GM19438 (cell line): ENCODE data around the gene RAD50.
A peak's percentile ranks its signal among the peaks of the same experiment; 100 is the strongest.
"Not testable (repeated sequence)": the region's sequence is repeated elsewhere in the genome, so short reads cannot be mapped to it uniquely, and the experiment has no call there.

ENCODE experiments used
- ATAC-seq: cut with Tn5 transposase; IDR thresholded peaks from one replicate; pipeline ENCODE4 v1.9.1; 2021; ENCODE audit warnings: low read depth; ENCODE audit not compliant: unreplicated experiment

Gene RAD50

DNA sequence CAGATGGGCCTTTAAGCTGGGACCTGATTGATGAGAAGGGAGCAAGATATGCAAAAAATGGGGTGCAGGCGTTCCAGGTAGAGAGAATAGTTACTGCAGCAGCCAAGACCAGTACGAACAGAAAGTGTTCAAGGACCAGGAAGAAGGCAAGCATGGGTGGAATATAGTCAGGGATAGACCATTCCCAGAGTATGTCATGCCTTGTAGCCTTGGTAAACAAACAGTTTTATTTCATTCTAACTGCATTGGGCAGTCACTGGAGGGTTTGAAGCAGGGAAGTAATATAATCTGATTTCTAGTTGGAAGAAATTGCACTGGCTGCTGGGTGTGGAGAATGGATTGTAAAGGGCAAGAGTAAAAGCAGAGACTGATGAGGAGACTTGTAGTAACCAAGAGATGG, 70.7 kb downstream of the RAD50 start:
- no peak for ATAC-seq

DNA sequence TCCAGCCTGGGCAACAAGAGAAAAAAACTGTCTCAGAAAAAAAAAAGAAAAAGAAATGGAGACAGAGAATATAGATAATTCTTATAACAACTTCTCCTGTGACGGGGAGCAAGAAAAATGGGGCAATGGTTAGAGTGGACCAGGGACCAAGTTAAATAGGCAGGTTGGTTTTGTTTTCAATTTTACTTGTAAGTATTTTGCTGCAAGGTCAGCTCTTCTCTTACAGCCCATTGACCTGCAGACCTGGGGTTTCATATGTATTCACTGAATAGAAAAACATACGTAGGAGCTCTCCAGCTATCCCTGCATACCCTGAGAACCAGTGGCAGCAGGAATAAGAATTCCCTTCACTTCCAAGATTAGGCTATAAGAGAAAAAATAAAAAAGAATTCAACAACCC, 72.0 kb downstream of the RAD50 start:
- ATAC-seq = no peak

DNA sequence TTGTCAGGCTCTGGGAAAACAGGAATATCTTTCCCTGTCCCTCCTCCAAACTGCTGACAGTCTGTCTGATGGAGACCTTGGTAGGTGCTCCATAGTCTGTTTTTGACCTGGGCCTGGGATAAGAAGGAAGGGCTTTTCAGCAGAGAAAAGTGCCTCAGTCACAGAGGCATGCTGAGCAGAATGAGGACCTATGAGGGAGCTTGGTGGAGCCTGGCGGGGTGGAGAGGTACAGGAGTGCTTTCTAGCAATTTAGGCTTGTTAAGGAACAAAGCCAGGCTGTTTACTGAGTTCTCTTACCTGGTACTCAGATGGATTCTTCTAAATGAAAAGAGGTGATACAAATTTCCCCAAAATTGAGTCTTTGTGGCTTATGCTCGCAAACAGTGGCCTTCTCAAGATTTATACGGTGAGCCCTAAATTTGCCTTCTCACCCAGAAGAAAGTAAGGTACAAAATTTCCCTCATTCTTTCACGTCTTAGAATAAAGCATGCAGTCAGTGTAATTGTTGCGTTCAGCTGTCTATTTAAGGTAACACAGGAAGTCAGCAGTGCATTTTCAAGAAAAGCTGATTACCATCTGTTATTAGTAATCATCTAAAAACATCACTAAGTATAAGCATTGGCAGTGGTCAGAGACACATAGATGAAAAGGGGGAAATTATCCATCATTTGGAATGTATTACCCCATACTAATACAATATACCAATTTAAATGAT, 72.6 kb downstream of the RAD50 start:
- ATAC-seq = no peak

DNA sequence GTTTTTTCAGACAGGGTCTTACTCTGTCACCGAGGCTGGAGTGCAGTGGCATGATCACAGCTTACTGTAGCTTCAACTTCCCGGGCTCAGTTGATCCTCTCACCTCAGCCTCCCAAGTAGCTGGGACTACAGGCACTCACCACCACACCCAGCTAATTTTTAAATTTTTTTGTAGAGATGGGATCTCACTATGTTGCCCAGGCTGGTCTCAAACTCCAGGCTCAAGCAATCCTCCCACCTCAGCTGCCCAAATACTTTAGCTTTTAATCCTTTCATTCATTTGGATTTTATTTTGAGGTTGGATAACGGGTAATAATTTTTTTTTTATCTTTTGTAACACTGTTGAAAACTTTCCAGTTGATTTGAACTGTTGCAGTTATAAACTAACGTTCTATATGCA, 76.8 kb downstream of the RAD50 start:
- ATAC-seq = not testable (repeated sequence)

DNA sequence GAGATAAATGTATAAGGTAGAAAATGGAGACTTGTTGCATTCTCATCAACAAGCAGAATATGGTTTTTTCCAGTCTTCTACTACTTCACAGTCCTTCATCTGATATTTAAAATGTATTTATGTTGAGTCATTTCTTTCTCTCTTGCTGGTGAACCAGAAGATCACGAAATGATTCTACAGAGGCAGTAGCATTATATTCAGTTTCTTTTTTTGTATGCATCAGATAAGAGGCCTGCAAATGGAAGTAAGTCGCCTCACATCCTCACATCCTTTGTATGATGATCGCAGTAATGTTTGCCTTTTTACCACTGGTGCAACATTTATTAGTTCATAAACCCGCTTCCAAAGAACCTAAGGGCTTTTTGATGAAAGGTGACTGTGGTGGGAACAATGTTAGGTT, 79.1 kb downstream of the RAD50 start:
- ATAC-seq = no peak

DNA sequence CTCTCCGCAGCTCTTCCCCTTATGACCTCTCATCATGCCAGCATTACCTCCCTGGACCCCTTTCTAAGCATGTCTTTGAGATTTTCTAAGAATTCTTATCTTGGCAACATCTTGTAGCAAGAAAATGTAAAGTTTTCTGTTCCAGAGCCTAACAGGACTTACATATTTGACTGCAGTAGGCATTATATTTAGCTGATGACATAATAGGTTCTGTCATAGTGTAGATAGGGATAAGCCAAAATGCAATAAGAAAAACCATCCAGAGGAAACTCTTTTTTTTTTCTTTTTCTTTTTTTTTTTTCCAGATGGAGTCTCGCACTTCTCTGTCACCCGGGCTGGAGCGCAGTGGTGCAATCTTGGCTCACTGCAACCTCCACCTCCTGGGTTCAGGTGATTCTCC, 80.5 kb downstream of the RAD50 start:
- ATAC-seq = no peak

DNA sequence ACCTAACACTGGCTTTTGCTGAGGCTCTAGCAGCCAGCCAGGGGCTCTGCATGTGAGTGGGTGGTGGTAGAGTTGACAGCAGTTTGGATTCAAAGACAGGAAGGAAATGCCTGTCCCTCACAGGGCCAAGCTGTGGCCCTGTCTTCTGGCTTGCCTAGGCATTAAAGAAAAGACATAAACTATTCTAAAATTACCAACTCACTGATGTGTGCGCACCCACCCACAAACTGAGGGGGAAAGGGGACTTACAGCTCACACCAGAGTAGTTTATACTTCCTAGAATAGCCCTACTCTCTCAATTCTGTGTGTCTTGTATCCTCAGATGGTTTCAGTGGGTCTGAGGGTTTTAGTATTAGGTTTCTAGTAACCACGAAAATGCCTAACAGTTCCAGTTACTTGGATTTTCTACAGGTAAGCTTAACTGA, 82.9 kb downstream of the RAD50 start:
- peak; percentile 83 for ATAC-seq

DNA sequence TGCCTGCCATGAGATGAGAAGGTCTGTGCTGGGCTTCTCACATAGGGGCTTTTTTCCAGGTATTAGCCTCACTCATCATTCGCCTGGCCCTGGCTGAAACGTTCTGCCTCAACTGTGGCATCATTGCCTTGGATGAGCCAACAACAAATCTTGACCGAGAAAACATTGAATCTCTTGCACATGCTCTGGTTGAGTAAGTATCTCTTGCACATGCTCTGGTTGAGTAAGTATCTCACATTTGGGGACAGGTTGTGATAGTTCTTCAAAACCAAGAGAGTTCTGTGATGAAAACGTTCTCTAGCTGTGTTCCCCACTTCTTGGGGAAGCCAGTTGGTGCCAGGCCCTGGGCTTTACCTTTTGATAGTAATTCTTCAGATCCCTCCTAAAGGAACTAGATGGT, 83.8 kb downstream of the RAD50 start:
- no peak for ATAC-seq

DNA sequence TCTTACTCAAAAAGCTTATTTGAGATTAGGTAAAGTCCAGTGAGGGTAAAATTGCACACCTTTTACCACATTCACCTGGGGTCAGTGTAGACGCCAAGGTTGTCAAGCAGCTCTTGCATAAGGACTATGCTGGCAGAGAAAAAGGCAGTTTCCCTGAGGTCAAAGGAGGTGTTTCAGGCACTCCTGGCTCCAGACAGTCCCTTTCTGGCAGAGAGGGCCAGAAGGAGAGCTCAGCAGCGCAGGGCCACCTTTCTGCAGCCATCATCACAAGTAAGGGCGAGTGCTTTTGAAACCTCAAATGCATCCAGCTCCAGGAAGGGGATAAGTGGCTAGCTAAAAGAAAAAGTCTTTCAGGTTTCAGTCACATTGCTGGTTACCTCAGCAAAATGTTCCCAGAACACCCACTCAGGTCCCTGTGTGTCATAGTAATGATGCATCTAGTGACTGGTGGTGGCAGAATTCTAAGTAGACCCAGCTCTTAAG, 84.5 kb downstream of the RAD50 start:
- no peak for ATAC-seq

DNA sequence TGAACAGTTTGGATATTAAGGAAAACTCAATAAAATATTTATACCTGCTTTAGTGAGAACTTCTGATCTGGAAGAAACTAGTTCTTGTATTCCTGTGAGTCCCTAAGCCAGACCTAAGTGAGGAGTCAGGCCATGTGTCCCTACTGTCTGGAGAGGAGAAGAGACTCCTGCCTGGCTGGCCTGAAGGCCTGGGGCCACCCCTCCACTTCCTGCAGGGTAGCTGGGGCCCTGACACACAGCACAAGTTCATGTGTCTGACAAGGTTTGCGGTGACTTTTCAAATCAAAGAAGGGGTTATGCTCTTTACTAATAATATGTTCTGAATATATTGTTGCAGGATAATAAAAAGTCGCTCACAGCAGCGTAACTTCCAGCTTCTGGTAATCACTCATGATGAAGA, 85.1 kb downstream of the RAD50 start:
- no peak for ATAC-seq

DNA sequence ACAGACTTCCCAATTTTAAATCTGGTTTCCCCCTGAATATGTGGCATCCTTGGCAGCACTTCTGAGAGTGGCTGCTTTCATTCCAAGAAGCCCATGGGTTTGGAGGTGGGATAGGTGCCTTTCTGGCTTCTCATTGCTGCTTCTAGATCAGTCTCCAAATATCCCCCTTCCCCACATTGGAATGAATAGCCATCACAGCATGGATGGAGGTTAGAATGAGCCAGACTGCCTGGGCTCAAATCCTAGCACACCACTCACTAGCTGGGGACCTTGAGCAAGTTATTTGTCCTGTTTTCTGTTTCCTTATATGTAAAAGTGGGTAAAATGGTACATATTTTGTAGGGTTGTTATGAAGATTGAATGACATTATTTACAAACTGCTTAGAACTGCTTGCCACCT, 87.4 kb downstream of the RAD50 start:
- ATAC-seq = no peak

DNA sequence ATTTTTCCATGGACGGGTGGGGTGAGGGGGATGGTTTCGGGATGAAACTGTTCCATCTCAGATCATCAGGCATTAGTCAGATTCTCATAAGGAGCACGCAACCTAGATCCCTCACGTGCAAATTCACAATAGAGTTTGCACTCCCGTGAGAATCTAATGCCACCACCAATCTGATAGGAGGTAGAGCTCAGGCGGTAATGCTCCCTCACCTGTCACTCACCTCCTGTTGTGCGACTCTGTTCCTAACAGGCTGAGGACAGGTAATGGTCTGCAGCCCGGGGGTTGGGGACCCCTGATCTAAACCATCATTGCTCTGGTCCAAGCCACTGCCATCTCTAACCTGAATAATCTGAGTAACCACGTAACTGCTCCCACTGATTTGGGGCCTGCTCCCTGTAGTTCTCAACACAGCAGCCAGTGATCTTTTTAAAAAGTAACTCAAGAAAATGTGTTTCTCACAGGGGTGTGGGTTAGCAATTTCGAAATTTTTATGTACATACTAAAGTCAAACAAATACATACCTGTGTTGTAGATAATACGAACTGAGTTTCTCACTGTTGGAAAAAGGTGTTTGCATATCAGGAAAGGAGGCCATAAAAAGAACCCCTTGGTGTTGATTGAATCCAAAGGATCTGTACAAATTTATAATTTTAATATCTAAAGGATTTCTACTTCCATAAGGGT, 89.9 kb downstream of the RAD50 start:
- no peak for ATAC-seq

DNA sequence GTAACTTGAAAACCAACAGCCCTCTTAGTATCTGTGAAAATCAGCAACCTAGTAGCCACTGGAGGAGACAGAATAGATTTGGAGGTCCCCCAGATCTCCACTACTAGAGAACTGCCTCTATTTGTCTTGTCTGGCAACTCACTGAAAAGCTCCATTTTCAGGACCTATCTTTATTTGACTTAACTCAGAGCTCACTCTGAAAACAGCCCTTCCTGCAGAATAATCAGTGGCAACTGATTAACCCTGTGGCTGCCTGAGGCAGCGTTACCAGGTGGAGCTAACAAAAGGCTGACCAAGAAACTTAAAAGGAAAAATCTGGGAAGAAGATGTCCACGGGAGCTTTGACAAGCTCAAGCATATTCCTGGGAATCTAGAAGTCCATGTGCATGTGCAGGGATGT, 90.7 kb downstream of the RAD50 start:
- ATAC-seq = no peak

DNA sequence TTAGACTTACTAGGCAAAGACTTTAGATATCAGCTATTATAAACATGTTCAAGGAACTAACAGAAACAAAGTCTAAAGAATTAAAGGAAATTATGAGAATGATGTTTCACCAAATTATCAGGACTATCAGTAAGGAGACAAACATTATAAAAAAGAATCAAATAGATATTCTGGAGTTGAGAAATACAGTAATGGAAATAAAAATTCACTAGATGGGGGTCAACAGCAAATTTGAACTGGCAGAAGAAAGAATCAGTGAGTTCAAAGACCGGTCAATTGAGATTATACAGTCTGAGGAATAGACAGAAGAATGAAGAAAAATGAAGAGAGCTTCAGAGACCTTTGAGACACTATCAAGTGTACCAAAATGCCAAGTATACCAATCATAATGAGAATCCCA, 91.6 kb downstream of the RAD50 start:
- ATAC-seq = no peak

DNA sequence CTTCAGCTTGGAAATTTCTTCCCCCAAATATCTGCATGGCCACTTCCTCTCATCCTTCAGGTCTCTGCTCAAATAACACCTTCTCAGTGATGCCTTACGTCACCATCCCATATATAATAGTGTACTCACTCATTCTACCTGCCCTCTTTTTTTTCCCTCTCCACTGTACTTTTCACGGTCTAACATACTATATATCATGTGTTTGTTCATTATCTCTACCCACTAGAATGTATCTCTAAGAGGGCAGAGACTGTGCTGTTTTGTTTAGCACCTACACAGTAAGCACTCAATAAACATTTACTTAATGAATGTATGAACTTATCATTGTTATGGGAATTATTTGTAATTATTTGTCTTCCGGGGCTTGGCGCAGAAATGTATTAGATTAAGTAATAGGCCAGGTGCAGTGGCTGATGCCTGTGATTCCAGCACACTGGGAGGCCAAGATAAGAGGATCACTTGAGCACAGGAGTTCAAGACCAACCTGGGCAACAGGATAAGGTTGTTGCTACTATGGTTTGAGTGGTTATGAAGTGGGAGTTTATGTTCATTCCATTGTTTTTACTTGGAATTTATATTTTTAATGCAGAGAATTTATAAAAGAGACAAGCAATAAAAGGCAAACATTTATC, 95.2 kb downstream of the RAD50 start:
- ATAC-seq = no peak

DNA sequence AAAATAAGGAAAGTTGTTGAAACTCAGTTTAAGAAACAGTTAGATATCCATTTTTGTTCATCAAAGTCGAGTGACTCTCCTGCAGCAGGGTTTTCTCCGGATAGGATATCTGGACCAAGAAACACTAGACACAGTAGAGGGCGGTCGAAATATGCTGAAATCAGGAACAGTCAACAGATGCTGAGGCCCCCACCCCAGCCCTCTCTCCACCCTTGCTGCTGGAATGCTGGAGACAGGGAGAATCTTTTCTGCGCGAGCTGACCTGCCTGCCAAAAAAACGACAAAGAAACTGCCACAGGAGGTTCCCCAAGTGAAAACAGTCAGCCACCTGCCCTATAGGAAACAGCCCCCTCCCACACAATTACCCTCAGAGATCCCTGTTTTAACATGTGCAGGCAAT, 96.9 kb downstream of the RAD50 start:
- no peak for ATAC-seq

DNA sequence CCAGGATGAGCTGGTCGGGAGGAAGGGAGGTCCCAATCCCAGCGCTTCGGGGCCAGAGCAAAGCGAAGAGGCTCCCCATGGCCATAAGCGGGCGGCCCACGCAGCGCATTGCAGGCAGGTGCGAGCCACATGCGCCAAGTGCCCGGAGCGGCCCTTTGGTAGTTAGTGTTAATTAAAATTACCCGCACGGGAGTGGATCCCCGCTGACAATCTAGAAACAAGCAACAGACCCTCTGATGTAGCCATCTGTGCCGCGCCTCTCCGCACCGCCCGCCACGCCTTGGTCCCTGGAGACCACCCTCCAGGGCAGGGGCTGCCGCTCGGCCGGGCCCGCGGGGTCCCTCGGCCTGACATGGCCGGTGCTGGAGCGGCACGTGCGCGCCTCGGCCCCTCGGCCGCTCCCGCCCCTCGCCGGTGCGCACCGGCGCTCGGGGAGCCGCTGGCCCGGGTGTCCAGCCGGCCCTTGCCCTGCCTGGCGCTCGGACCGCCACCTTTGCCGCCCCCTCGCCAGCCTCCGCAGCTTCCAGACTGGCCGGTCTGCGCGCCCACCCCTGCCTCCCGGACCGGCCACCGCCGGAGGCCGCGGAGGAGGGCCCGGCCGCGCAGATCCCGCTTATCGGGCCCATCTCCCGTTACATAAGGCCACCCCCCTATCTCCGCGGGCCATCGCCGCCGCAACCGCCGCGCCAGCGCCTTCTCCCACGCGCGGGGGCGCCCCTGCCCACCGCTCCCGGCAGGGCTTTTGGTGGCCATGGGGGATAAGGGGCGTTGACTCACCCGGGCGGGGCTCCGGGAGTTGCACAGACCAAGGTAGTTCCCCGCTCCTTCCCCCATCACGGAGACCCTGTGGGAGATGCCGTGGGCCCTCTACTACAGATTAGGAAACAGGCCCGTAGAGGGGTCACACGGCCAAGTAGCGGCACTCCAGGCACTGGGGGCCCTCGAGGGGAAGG, 99.3 kb downstream of the RAD50 start:
- no peak for ATAC-seq

DNA sequence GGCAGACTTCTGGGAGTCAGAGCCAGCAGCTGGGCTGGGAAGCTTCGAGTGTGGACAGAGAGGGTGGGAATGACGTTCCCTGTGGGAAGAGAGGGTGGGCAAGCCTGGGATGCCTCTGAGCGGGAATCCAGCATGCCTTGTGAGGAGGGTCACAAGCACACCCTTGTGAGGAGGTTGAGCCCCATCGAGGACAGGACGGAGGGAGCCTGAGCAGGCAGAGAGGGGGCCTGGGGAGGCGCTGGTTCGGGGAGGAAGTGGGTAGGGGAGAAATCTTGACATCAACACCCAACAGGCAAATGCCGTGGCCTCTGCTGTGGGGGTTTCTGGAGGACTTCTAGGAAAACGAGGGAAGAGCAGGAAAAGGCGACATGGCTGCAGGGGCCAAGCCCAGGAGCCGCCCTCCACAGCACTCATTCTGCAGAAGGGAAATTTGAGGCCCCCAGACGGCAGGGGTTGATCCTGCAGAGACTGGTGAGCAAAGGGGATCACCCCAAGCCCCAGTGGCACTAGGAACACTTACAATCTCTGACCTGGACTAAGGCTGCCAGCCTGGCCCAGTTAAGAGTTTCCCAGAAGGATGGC, 100.1 kb downstream of the RAD50 start:
- ATAC-seq = no peak

DNA sequence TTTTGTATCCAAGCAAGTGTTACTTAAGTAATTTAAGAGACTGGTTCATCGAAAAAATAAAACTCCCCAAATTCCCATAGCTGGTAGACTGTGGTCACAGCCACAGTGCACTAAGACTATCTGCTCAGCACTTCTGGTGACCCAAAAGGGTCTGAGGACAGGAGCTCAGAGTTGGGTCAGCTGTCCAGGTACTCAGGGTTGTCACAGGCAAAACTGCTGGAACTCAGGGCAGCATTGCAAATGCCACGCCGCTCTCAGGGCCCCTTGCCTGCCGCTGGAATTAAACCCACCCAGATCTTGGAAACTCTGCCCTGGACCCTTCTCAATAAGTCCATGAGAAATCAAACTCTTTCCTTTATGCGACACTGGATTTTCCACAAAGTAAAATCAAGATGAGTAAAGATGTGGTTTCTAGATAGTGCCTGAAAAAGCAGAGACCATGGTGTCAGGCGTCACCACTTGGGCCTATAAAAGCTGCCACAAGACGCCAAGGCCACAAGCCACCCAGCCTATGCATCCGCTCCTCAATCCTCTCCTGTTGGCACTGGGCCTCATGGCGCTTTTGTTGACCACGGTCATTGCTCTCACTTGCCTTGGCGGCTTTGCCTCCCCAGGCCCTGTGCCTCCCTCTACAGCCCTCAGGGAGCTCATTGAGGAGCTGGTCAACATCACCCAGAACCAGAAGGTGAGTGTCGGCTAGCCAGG, 101.1 kb downstream of the RAD50 start, which contains the start of gene IL13:
Gene IL13, plus strand, starts transcription at position 498 of the 705 bp plus-strand sequence. Its CDS starts 14 bp downstream, at position 512.
- no peak for ATAC-seq
